Lung (tissue), 10 donors: Measurements from ENCODE around the gene EIF5AL1. TPM values are rescaled to one million over a fixed set of nuclear protein-coding genes. Genes with fewer than 3 reads are reported as not detected.
"Not testable (repeated sequence)": the region's sequence is repeated elsewhere in the genome, so short reads cannot be mapped to it uniquely, and the experiment has no call there.

ENCODE experiments used
- ATAC-seq: fragments of 200-7000 bp; cut with Tn5 transposase; one replicate; pipeline ENCODE4 v1.9.1; 2020; ENCODE audit warnings: moderate number of reproducible peaks; ENCODE audit not compliant: insufficient read depth, low FRiP score
- DNase-seq, 3 donors: peaks; one replicate each; pipeline ENCODE4 v3.0.0-alpha.2; 2013 to 2017
- H3K27ac ChIP-seq, 2 donors: one replicate each; pipeline ENCODE4 v1.5.1; 2013; ENCODE audit warnings: mild to moderate bottlenecking in 2 of 2, moderate library complexity in 2 of 2, control low read depth in 1 of 2, inconsistent platforms in 1 of 2, low read depth in 1 of 2, low read length in 1 of 2
- H3K27me3 ChIP-seq, 3 donors: one replicate each; pipeline ENCODE4 v1.5.1; 2013; ENCODE audit warnings: low read length in 2 of 3; ENCODE audit not compliant: control insufficient read depth in 3 of 3, insufficient read depth in 3 of 3
- H3K36me3 ChIP-seq, 4 donors: one replicate each; pipeline ENCODE4 v1.5.1; 2013; ENCODE audit warnings: low read length in 4 of 4, mild to moderate bottlenecking in 1 of 4, moderate library complexity in 1 of 4; ENCODE audit not compliant: control insufficient read depth in 4 of 4, insufficient read depth in 4 of 4
- H3K4me1 ChIP-seq, 5 donors: one replicate each; pipeline ENCODE4 v1.5.1; 2013; ENCODE audit warnings: low read length in 5 of 5, mild to moderate bottlenecking in 2 of 5, moderate library complexity in 1 of 5; ENCODE audit not compliant: control insufficient read depth in 5 of 5, insufficient read depth in 5 of 5
- H3K4me3 ChIP-seq: one replicate; pipeline ENCODE4 v1.5.1; 2013; ENCODE audit warnings: mild to moderate bottlenecking, control low read depth, moderate library complexity
- H3K9ac ChIP-seq, 2 donors: one replicate each; pipeline ENCODE4 v1.5.1; 2013; ENCODE audit warnings: low read length in 2 of 2, control low read depth in 1 of 2; ENCODE audit not compliant: insufficient read depth in 1 of 2
- H3K9me3 ChIP-seq, 4 donors: one replicate each; pipeline ENCODE4 v1.5.1; 2013; ENCODE audit warnings: low read length in 3 of 4, mild to moderate bottlenecking in 1 of 4, moderate library complexity in 1 of 4; ENCODE audit not compliant: control insufficient read depth in 4 of 4, insufficient read depth in 3 of 4
- WGBS, 2 donors: extraction: QIAGEN DNeasy Blood & Tissue Kit; methylation state at CpG; one replicate each; pipeline ENCODE4 v1.1.7; 2013; 5-methylcytosine and 5-hydroxymethylcytosine counted together
- polyA plus RNA-seq, 2 donors: library from polyadenylated mRNA; stranded (reverse); fragments of 200-250 nt; gene quantifications; one replicate each; pipeline ENCODE4 v1.2.1, GENCODE V29; 2013
- total RNA-seq, 2 donors: library from RNA; depleted of rRNA in 1 of 2; stranded (reverse); fragments of >200 nt in 1 of 2; gene quantifications; one replicate each; pipeline ENCODE4 v1.2.1, GENCODE V29; 2014 to 2021
- donor health status: Bipolar disorder and iron deficiency.
- donor health status: healthy.
- donor health status: DM: yes; HTN: yes; CAD: no.

Gene EIF5AL1
- total and polyA plus RNA-seq, 4 donors, result 0.14 to 0.88 (median 0.69) TPM

DNA sequence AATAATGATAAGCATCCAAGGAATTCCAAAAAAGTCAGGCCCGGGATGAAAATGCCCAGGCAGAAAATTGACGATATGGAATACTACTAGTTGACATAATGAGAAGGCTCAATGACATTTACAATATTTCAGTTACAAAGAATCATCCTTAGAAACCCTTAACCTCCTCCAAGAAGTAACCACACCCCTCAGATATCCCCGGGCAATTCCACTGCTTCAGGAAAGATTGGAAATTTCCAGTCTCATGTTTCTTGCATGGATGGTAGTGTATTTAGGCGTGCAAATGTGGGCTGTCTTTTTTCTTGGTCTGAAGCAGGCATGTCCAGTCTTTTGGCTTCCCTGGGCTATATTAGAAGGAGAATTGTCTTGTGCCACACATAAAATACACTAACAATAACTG, 5.2 kb downstream of the EIF5AL1 start:
- H3K9ac ChIP-seq, H3K9me3 ChIP-seq, H3K27me3 ChIP-seq, H3K27ac ChIP-seq, H3K4me1 ChIP-seq, H3K4me3 ChIP-seq, H3K36me3 ChIP-seq, ATAC-seq, DNase-seq: not testable (repeated sequence)
- WGBS, 2 donors, result 40 to 45% methylated on average over 1 to 2 of the region's 4 CpGs

DNA sequence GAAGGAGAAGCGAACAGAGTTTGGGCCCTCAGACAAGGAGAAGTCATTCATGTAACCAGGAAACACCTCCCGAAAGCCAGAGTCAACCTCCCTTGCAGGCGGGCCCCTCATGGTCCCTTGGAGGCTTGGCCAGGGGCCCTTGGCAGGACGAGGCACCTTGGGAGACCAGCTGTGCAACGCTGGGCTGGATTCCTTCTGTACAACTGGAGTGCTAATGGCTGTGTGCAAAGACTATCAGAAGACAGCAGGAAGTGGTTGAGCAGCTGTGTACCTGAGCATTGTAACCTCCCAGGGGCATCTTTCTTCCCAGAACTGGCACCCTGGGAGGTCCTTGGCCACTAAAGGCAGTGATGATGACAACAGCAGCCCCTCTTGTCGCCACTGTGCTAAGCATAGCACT, 9.4 kb downstream of the EIF5AL1 start:
- DNase-seq, H3K4me3 ChIP-seq, H3K4me1 ChIP-seq, H3K27ac ChIP-seq, ATAC-seq, H3K9me3 ChIP-seq, H3K9ac ChIP-seq, H3K36me3 ChIP-seq, H3K27me3 ChIP-seq: not testable (repeated sequence)
- 81 to 89% methylated on average over 6 of the region's 6 CpGs for WGBS, 2 donors

DNA sequence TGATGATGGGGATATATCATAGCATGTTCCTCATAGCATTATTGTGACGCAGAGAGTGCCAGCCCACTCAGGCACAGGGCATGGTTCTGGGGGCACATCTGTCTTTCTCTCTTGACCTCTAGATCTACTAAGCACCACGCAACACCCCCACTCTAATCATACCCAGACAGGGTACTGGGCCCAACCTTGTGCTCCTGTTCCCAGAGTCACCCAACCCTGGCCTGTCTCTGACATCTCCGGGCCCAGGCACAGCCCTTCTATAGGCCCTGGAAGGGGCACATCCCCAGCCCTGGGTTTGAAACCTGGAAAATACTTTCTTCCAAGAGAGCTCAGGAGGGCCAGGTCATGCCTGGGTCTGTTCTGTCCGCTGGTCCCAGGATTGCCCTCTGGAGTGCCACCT, 10.1 kb downstream of the EIF5AL1 start:
- not testable (repeated sequence) for H3K4me1 ChIP-seq, H3K4me3 ChIP-seq, H3K27ac ChIP-seq, H3K9me3 ChIP-seq, H3K9ac ChIP-seq, H3K27me3 ChIP-seq, ATAC-seq, H3K36me3 ChIP-seq, DNase-seq
- WGBS, 2 donors, result 94 to 97% methylated on average over 2 to 3 of the region's 4 CpGs

DNA sequence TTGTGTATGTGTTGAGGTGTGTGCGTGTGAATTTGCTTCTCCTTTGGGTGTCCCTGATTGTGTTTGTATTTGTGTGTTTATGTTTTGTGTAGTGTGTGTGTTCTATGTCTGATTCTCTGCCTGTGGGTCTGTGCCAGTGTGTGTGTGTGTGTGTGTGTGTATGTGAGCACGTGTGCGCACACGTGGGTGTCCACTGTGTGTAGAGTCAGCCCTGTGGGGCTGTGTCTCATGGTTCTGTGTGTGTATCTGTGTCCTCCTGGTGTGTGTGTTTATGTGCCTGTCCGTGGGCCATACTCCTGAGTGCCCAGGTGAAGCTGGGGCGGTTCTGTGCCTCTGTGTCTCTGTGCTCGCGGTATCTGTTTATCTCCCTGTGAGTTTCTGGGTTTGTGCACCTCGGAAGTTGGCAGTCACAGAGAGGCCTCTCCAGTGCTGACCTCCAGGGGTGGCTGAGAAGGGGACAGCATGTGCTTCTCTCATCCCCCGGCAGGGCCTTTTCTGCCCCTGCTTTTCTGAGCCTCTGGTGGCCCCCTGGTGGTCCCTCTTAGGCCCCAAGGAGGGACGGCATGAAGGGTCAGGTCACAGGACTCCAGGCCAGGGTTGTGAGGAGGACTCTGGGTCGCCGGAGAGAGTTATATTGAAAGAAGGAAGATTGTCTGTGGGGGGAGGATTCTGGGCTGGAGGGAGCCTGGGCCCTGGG, 11.0 kb downstream of the EIF5AL1 start:
- DNase-seq, H3K4me1 ChIP-seq, H3K36me3 ChIP-seq, H3K27me3 ChIP-seq, H3K4me3 ChIP-seq, H3K9me3 ChIP-seq, H3K9ac ChIP-seq, ATAC-seq, H3K27ac ChIP-seq: not testable (repeated sequence)
- 87 to 89% methylated on average over 8 to 10 of the region's 13 CpGs for WGBS, 2 donors

DNA sequence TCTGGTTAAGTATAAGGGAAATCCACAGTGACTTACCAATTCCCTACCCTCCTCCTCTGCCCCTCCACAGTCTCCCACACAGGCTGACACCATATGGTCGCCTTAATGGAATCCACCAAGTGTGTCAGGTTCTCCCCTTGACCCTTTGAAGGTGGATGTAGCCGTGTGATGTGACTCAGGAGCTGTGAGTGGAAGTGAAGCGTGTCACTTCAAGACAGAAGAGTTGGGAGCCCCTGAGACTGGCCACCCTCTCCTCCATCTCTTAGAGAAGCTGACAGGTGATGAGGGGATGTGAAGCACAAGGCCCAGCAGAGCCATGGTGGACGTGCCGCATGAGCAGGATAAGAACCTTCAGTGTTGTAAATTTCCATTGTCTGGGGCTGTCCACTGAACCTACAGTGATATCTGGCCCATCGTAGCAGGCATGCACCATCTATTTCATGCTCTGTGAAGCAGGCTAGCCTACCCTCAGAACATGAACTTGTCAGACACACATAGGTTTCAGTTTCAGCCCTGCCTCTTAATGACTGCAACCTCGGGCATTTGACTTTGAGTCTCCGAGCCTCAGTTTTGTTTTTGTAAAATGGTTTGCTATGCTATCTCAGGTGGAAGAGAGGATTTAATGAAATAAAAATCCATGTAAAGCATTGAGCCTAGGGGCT, 12.8 kb downstream of the EIF5AL1 start:
- H3K36me3 ChIP-seq, H3K27me3 ChIP-seq, H3K4me3 ChIP-seq, H3K9ac ChIP-seq, ATAC-seq, DNase-seq, H3K9me3 ChIP-seq, H3K27ac ChIP-seq, H3K4me1 ChIP-seq: not testable (repeated sequence)
- 78 to 90% methylated on average over 3 to 8 of the region's 8 CpGs for WGBS, 2 donors

DNA sequence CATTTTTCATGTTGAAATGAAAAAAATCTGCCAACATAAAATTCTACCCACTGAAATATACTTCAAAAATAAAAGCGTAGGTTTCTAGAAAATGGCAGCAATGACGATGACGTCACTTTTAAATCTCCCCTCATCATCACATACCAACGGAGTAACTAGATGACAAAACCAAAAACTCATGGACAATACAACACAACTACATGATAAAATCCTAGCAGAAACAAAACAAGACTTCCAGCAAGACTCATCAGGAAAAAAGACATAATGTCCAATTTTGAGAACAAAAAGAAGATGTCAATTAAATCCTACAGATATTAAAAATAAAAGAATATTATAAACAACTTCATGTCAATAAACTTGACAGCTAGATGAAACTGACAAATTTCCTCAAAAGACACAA, 15.9 kb downstream of the EIF5AL1 start:
- H3K4me3 ChIP-seq, ATAC-seq, H3K27ac ChIP-seq, H3K27me3 ChIP-seq, H3K4me1 ChIP-seq, H3K9ac ChIP-seq, DNase-seq, H3K9me3 ChIP-seq, H3K36me3 ChIP-seq: not testable (repeated sequence)
- WGBS, 2 donors, result 87 to 97% methylated on average over 3 to 4 of the region's 4 CpGs

DNA sequence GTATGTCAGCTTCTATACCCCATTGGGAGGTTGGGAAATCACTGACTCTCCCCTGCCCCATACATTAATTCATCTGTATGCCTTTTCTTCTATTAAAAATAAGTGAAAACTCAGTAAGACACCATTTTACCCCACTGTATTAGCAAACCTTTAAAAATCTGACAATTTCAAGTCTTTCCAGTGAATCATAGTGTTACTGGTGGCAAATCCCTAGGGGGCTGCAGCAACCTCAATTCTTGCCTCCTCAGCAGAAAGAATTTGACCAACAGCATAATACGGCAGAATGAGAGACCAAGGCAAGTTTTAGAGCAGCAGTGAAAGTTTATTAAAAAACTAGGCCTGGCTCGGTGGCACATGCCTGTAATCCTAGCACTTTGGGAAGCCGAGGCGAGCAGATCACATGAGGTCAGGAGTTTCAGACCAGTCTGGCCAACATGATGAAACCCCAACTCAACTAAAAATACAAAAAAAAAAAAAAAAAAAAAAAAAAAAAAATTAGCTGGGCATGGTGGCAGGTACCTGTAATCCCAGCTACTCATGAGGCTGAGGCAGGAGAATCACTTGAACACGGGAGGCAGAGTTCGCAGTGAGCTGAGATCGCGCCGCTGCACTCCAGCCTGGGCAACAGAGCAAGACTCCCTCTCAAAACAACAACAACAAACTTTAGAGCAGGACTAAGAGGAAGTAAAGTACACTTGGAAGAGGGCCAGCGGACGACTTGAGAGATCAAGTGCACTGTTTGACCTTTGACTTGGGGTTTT, 21.0 kb downstream of the EIF5AL1 start:
- H3K27me3 ChIP-seq, ATAC-seq, H3K4me1 ChIP-seq, H3K36me3 ChIP-seq, H3K9me3 ChIP-seq, DNase-seq, H3K9ac ChIP-seq, H3K27ac ChIP-seq, H3K4me3 ChIP-seq: not testable (repeated sequence)
- WGBS, 2 donors, result 70 to 79% methylated on average over 11 of the region's 11 CpGs

DNA sequence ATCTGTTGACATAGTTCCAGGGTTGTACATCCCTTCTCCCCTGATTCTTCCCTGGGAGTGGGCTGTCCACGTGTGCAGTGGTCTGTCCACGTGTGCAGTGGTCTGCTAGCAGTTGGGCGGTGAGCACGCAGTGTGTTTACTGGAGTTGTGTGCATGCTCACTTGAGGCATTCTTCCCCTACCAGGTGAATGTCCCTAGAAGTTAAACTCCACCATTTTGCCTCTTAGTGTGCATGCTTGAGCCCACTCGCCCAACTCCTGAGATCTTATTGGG, 21.5 kb downstream of the EIF5AL1 start:
- not testable (repeated sequence) for H3K4me1 ChIP-seq, H3K27ac ChIP-seq, H3K4me3 ChIP-seq, H3K36me3 ChIP-seq, ATAC-seq, H3K9ac ChIP-seq, H3K9me3 ChIP-seq, DNase-seq, H3K27me3 ChIP-seq
- WGBS, 2 donors, result 92 to 96% methylated on average over 1 of the region's 5 CpGs
